Right lobe of liver (tissue), 6 donors: ENCODE results near the gene CYTH1. TPM values are rescaled to one million over a fixed set of nuclear protein-coding genes. Genes with fewer than 3 reads are reported as not detected.
A peak's percentile ranks its signal among the peaks of the same experiment; 100 is the strongest.

ENCODE experiments used
- ATAC-seq, 4 donors: fragments of 200-7000 bp; cut with Tn5 transposase; one replicate each; pipeline ENCODE4 v1.9.1; 2020; ENCODE audit warnings: mild to moderate bottlenecking in 4 of 4, moderate library complexity in 4 of 4
- DNase-seq, 3 donors: peaks; one replicate each; pipeline ENCODE4 v3.0.0-alpha.2; 2020
- H3K27ac ChIP-seq, 3 donors: fragments of 200-600 bp; one replicate each; pipeline ENCODE4 v1.8.0; 2022
- H3K27me3 ChIP-seq, 2 donors: fragments of 200-600 bp; one replicate each; pipeline ENCODE4 v1.8.0; 2022
- H3K36me3 ChIP-seq, 4 donors: fragments of 200-600 bp; sonication (generic) in 1 of 4; one replicate each; pipeline versions ENCODE4 v1.5.1 to v1.8.0; 2017 to 2022; ENCODE audit warnings: control low read depth in 1 of 4
- H3K4me1 ChIP-seq, 4 donors: fragments of 200-600 bp; sonication (generic) in 1 of 4; one replicate each; pipeline versions ENCODE4 v1.5.1 to v1.8.0; 2017 to 2022; ENCODE audit warnings: control low read depth in 1 of 4
- H3K4me3 ChIP-seq, 3 donors: fragments of 200-600 bp; one replicate each; pipeline ENCODE4 v1.8.0; 2022
- H3K9me3 ChIP-seq, 4 donors: fragments of 200-600 bp; sonication (generic) in 1 of 4; one replicate each; pipeline versions ENCODE4 v1.5.1 to v1.8.0; 2017 to 2022; ENCODE audit warnings: control low read depth in 1 of 4
- CTCF ChIP-seq, 4 donors: fragments of 200-600 bp in 3 of 4; fragments of 450-650 bp in 1 of 4; IDR thresholded peaks; one replicate each; pipeline versions ENCODE4 v1.5.1 to v1.8.0; 2016 to 2022; ENCODE audit warnings: antibody characterized with exemption in 4 of 4, mild to moderate bottlenecking in 2 of 4
- POLR2A ChIP-seq: fragments of 450-650 bp; IDR thresholded peaks from one replicate; pipeline ENCODE4 v1.6.1; 2017; ENCODE audit warnings: antibody characterized with exemption, mild to moderate bottlenecking
- WGBS: methylation state at CpG from one replicate; pipeline ENCODE4 v1.1.6; 2018; ENCODE audit warnings: low coverage, low lambda C conversion rate; ENCODE audit not compliant: insufficient coverage; ENCODE audit errors: missing lambda C conversion rate; 5-methylcytosine and 5-hydroxymethylcytosine counted together
- intact Hi-C, 2 donors: fragments of 100-400 bp; cut with DNase I; formaldehyde crosslinking; loops; one replicate each; pipeline versions ENCODE4 v1.11.2 to v1.14.1; 2022
- total RNA-seq, 6 experiments: library from RNA; depleted of rRNA in 2 of 6; stranded (reverse); fragments of >200 nt in 2 of 6; fragmentation: NEBNext Ultra II Directional in 3 of 6; extraction: Animal tissue kit (Norgen Biotek cat#: 25700) in 3 of 6; gene quantifications; one replicate each; pipeline versions ENCODE4 v1.1.0 to v1.2.4, GENCODE V29; 2016 to 2023
- donor health status: DM: no; HTN: yes; CAD: no.
- donor health status: DM: no; HTN: no; CAD: no.
- donor health status: DM: no; HTN: no; CAD: no.
- donor health status: DM: no; HTN: yes; CAD: no.
- donor health status: DM: no; HTN: yes; CAD: no.

The CYTH1 gene
- total RNA-seq, 6 experiments from 2014 or later: 14.8 to 46.2 (median 28.8) TPM

DNA sequence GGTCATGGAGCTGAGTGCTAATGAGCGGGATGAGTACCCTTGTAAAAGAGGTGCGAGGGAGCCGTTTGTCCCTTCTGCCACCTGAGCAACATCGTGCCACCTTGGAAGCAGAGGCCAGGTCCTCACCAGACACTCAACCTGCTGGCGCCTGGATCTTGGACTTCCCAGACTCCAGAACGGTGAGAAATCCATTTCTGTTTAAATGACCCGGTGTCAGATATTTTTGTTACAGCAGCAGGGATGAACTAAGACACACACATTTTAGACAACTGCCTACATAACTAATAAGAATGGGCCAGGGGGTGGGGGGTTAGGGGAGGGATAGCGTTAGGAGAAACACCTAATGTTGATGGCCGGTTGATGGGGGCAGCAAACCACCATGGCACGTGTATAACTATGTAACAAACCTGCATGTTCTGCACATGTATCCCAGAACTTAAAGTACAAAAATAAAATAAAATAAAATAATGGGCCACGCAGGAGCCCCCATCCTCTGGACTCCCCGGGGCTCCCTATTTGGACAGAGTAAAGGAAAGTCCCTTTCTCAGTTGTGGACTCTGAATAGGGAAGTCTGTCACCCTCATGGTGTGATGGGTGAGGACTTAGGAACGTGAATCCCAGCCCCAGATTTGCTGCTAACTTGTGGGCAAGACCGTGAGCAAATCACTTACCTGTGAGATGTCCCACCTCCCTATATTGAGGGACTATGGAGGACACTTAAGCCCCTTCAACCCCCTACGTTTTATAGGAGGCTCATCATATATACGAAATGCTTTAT is 144.2 kb downstream of the CYTH1 start:
- H3K4me3 ChIP-seq: no peak overlapping the region
- no peaks in the 10 kb centered on the region for H3K27me3 ChIP-seq
- ATAC-seq: no peak
- H3K27ac ChIP-seq: no peak overlapping the region
- TF ChIP-seq CTCF (IDR thresholded peaks at IDR 0.05) (no peak), POLR2A (no peak)
- H3K4me1 ChIP-seq: no peaks in the 10 kb centered on the region
- H3K9me3 ChIP-seq: no peaks in the 10 kb centered on the region
- 69% methylated on average over 9 of the region's 16 CpGs for WGBS
- no peak for DNase-seq
- intact Hi-C loops: no loop called here
- H3K36me3 ChIP-seq: no peaks in the 10 kb centered on the region

GRCh38 chr17:78637146-78637545 is 144.9 kb downstream of the CYTH1 start:
- Histone ChIP-seq H3K27me3 (no peaks in the 10 kb centered on the region), H3K27ac (no peak overlapping the region), H3K4me1 (no peaks in the 10 kb centered on the region), H3K9me3 (no peaks in the 10 kb centered on the region), H3K36me3 (no peaks in the 10 kb centered on the region), H3K4me3 (no peak overlapping the region)
- ATAC-seq (no peak), DNase-seq (no peak)
- TF ChIP-seq CTCF (IDR thresholded peaks at IDR 0.05): no peak
- TF ChIP-seq POLR2A: no peak
- intact Hi-C loops: no loop called here
- WGBS: 82% methylated on average over 9 of the region's 11 CpGs

GRCh38 chr17:78634154-78634553 is 147.9 kb downstream of the CYTH1 start:
- TF ChIP-seq POLR2A (no peak), CTCF (IDR thresholded peaks at IDR 0.05) (no peak)
- H3K27ac ChIP-seq: no peak overlapping the region
- no peaks in the 10 kb centered on the region for H3K36me3 ChIP-seq
- WGBS: 78% methylated on average over 4 of the region's 4 CpGs
- intact Hi-C loops: no loop called here
- H3K27me3 ChIP-seq: no peaks in the 10 kb centered on the region
- ATAC-seq: no peak
- no peaks in the 10 kb centered on the region for H3K4me1 ChIP-seq
- no peaks in the 10 kb centered on the region for H3K9me3 ChIP-seq
- H3K4me3 ChIP-seq: no peak overlapping the region
- no peak for DNase-seq

GRCh38 chr17:78629436-78629995 is 152.6 kb downstream of the CYTH1 start:
- intact Hi-C loops: no loop called here
- WGBS: 97% methylated on average over 14 of the region's 23 CpGs
- H3K27ac ChIP-seq: no peak overlapping the region
- H3K4me1 ChIP-seq: no peaks in the 10 kb centered on the region
- H3K36me3 ChIP-seq: no peaks in the 10 kb centered on the region
- DNase-seq (no peak), ATAC-seq (peak in 1 of 4 donors; percentile 27)
- H3K4me3 ChIP-seq: no peak overlapping the region
- no peaks in the 10 kb centered on the region for H3K27me3 ChIP-seq
- no peaks in the 10 kb centered on the region for H3K9me3 ChIP-seq
- TF ChIP-seq POLR2A: no peak
- TF ChIP-seq CTCF (IDR thresholded peaks at IDR 0.05): no peak
